Thoracic aorta (tissue), 2 donors: Measurements from ENCODE around the gene UBR4. TPM values are rescaled to one million over a fixed set of nuclear protein-coding genes. Genes with fewer than 3 reads are reported as not detected.
"Not testable (repeated sequence)": the region's sequence is repeated elsewhere in the genome, so short reads cannot be mapped to it uniquely, and the experiment has no call there.

Source experiments
- ATAC-seq: fragments of 150-250 bp; one replicate; pipeline ENCODE4 v1.8.0; 2017; ENCODE audit warnings: low read depth; ENCODE audit not compliant: insufficient number of reproducible peaks, low FRiP score
- DNase-seq: peaks from one replicate; pipeline ENCODE4 v3.0.0-alpha.2; 2020; ENCODE audit warnings: low spot score
- H3K27ac ChIP-seq, 2 donors: fragments of 200-600 bp; sonication (generic); 1 replicate in 1 of 2; 2 replicates in 1 of 2; pipeline ENCODE4 v1.5.1; 2016; ENCODE audit warnings: mild to moderate bottlenecking in 2 of 2, moderate library complexity in 2 of 2
- H3K27me3 ChIP-seq: fragments of 200-600 bp; sonication (generic); replicated peaks from 2 replicates; pipeline ENCODE4 v1.6.0; 2016; ENCODE audit warnings: mild to moderate bottlenecking; ENCODE audit not compliant: insufficient read depth
- H3K36me3 ChIP-seq: fragments of 200-600 bp; sonication (generic); one replicate; pipeline ENCODE4 v1.5.1; 2016
- H3K4me1 ChIP-seq, 2 donors: fragments of 200-600 bp; sonication (generic); 1 replicate in 1 of 2; 2 replicates in 1 of 2; pipeline versions ENCODE4 v1.5.1 to v1.6.0; 2016; ENCODE audit warnings: low read depth in 2 of 2, mild to moderate bottlenecking in 1 of 2; ENCODE audit not compliant: control insufficient read depth in 1 of 2
- H3K4me3 ChIP-seq: fragments of 200-600 bp; sonication (generic); 2 replicates; pipeline ENCODE4 v1.5.1; 2016; ENCODE audit warnings: mild to moderate bottlenecking
- H3K9me3 ChIP-seq: fragments of 200-600 bp; sonication (generic); 2 replicates; pipeline ENCODE4 v1.5.1; 2016
- total RNA-seq, 2 donors: library from RNA; depleted of rRNA; stranded (reverse); fragments of >200 nt; gene quantifications; one replicate each; pipeline versions ENCODE4 v1.1.0 to v1.2.3, GENCODE V29; 2016
- TF ChIP-seq, protein P1 (sequence below): fragments of 200-600 bp; sonication (generic); IDR thresholded peaks from one replicate; pipeline ENCODE4 v1.5.1; 2019; ENCODE audit warnings: antibody characterized with exemption

UBR4 gene
- total RNA-seq, 2 donors from 2014 or later, result 231 to 266 TPM

DNA sequence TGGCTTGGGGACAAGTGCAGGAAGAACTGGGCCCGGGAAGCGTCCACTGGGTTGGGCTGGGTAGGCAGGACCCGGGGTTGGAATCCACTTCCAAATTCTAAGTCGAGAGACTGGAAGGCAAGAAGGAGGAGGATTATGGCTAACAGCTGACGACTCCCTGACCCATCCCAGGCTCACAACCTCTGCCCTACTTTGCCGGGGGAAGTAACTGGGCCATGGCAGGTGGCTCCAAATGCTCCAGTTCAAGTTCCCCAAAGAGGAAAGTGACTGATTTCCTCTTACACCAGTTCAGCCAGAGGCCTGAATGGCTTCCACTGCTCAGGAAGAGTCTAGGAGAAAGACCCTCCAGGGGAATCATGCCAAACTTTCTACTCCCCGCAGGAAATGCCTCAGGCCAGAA lies 29.8 kb upstream of the UBR4 start:
- H3K4me3 ChIP-seq, result no peak overlapping the region
- H3K27me3 ChIP-seq, result no peaks in the 10 kb centered on the region
- H3K9me3 ChIP-seq, result no peaks in the 10 kb centered on the region
- peaks cover 63% of the 10 kb centered on the region for H3K36me3 ChIP-seq
- TF ChIP-seq, protein P1, sequence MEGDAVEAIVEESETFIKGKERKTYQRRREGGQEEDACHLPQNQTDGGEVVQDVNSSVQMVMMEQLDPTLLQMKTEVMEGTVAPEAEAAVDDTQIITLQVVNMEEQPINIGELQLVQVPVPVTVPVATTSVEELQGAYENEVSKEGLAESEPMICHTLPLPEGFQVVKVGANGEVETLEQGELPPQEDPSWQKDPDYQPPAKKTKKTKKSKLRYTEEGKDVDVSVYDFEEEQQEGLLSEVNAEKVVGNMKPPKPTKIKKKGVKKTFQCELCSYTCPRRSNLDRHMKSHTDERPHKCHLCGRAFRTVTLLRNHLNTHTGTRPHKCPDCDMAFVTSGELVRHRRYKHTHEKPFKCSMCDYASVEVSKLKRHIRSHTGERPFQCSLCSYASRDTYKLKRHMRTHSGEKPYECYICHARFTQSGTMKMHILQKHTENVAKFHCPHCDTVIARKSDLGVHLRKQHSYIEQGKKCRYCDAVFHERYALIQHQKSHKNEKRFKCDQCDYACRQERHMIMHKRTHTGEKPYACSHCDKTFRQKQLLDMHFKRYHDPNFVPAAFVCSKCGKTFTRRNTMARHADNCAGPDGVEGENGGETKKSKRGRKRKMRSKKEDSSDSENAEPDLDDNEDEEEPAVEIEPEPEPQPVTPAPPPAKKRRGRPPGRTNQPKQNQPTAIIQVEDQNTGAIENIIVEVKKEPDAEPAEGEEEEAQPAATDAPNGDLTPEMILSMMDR, result no peak
- no peaks in the 10 kb centered on the region for H3K4me1 ChIP-seq
- H3K27ac ChIP-seq, result no peak overlapping the region
- DNase-seq (no peak), ATAC-seq (no peak)

DNA sequence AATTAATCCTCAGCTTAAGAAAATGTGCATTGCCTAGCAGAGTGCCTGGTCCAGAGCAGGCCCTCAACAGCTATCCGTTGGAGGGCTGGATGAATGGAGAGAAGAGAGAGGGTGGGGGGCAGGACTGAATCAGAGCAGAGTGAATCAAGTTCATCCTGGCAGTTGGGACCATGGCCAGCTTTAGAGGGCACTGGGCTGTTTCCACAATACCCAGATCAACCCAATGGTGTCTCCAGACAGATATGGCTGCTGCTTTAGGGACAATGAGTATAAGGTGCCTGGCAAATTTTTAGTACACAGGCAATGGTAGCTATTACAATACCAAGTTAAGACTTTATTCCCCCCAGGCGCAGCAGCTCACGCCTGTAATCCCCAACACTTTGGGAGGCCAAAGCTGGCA lies 24.2 kb upstream of the UBR4 start:
- Histone ChIP-seq H3K27me3 (no peaks in the 10 kb centered on the region), H3K4me3 (no peak overlapping the region), H3K9me3 (no peaks in the 10 kb centered on the region), H3K27ac (no peak overlapping the region), H3K4me1 (no peaks in the 10 kb centered on the region), H3K36me3 (peaks cover 80% of the 10 kb centered on the region)
- TF ChIP-seq, protein P1, result no peak
- DNase-seq (no peak), ATAC-seq (no peak)

DNA sequence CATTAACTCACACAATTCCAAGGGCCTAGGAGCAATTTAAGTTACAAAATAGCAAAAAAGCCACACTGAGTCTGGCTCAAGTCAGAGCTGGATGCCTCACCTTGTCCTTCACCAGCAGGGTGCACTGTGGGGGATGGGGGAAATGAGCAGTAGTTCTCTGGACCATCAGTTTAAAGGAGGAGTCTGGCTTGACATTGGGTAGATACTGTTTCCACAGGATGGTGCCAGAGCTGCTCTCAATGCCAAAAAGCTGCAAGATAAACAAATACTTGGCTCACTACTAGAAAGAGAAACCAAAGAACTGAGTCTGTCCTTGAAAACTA lies 22.4 kb upstream of the UBR4 start:
- no peaks in the 10 kb centered on the region for H3K27me3 ChIP-seq
- TF ChIP-seq, protein P1, result no peak
- ATAC-seq, result no peak
- no peaks in the 10 kb centered on the region for H3K4me1 ChIP-seq
- H3K4me3 ChIP-seq, result no peak overlapping the region
- no peak for DNase-seq
- peaks cover 65% of the 10 kb centered on the region for H3K36me3 ChIP-seq
- no peaks in the 10 kb centered on the region for H3K9me3 ChIP-seq
- H3K27ac ChIP-seq, result no peak overlapping the region

GRCh38 chr1:19231736-19232523 lies 21.9 kb upstream of the UBR4 start:
- H3K27me3 ChIP-seq, H3K27ac ChIP-seq, H3K4me3 ChIP-seq, H3K4me1 ChIP-seq, H3K9me3 ChIP-seq, ATAC-seq, DNase-seq: not testable (repeated sequence)
- peaks cover 69% of the 10 kb centered on the region for H3K36me3 ChIP-seq

DNA sequence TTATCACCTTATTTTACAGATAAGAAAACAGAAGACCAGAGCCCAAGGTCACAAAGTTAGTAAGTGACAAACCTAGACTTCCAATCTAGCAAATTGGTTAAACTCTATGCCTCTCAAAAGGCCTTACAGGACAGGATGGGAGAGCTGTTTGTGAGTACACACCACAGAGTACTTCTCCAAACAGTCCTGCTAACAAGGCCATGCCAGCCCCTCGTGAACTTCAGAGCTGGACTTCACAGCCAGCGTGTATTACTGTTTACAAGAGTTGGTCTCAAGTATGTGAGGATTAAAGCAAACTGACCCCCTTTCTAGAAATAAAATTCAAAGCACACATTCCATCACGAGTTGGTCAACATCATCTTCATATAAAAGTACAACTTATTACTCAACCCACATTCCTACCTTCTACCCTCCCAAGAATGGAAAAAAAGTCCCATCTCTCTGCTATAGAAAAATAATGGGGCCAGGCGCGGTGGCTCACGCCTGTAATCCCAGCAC lies 19.8 kb upstream of the UBR4 start:
- Histone ChIP-seq H3K4me3 (no peak overlapping the region), H3K27ac (no peak overlapping the region), H3K27me3 (no peaks in the 10 kb centered on the region), H3K4me1 (no peaks in the 10 kb centered on the region), H3K9me3 (no peaks in the 10 kb centered on the region), H3K36me3 (peaks cover 67% of the 10 kb centered on the region)
- DNase-seq, result no peak
- no peak for ATAC-seq
- TF ChIP-seq, protein P1, result no peak

DNA sequence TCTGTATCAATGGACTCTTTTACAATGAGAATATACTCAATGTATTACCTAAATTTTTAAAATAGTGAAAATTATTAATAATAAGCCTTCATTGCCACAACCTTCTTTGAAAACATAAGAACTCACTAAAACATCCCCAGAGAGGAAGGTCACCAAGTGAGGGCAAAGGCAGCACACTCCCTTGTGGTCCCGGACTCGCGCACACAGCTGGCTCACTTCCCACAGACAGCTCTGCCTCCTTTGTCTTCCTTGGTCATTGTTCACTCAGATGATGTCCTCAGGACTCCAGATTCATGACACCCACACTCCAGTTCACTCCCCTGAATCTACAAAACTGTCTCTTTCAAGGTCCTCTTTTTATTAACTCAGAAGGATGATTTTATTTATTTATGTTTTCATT lies 19.2 kb upstream of the UBR4 start:
- TF ChIP-seq, protein P1, result no peak
- H3K4me1 ChIP-seq, result no peaks in the 10 kb centered on the region
- ATAC-seq (no peak), DNase-seq (no peak)
- H3K4me3 ChIP-seq, result no peak overlapping the region
- no peaks in the 10 kb centered on the region for H3K27me3 ChIP-seq
- H3K9me3 ChIP-seq, result no peaks in the 10 kb centered on the region
- peaks cover 66% of the 10 kb centered on the region for H3K36me3 ChIP-seq
- H3K27ac ChIP-seq, result no peak overlapping the region
